CD4-positive, alpha-beta T cell treated with Interferon gamma for 1 hour (primary cell): ENCODE data around the gene MT1E.
"Not testable (repeated sequence)": the region's sequence is repeated elsewhere in the genome, so short reads cannot be mapped to it uniquely, and the experiment has no call there.

Source experiments
- DNase-seq: peaks from one replicate; pipeline ENCODE4 v3.0.0-alpha.2; 2020

Gene MT1E

DNA sequence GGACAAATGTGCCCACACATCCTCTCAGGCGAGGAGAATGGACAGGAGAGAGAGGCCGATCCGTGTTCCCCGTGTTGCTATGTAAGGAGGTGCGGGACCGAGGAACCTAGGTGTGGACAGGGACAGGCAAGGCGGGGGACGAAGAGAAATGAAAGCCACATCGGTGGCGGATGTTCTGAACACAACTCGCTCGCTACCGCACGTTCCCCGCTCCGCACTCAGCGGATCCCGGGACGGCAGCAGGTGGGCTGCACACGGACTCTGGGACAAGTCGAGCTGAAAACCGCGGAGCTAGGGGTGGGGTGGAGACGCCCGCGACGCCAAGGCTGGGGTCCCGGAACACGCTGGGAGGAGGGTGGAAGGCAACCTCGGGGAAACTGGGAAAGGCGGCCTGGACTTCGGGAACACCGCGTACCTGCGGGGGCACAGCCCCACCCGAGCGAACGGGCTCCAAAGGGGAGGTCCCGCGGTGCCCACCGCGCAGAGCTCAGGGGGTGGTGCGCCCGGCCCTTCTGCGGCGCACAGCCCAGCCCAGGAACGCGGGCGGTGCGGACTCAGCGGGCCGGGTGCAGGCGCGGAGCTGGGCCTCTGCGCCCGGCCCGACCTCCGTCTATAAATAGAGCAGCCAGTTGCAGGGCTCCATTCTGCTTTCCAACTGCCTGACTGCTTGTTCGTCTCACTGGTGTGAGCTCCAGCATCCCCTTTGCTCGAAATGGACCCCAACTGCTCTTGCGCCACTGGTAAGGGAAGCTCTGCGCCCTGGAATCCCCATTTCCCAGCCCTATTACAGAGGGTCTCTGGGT, at the start of gene MT1E:
TSS of gene MT1E (plus strand) at position 642 of the 803 bp plus-strand sequence. CDS start at position 713, 71 bp downstream.
- DNase-seq: peak; percentile 15

DNA sequence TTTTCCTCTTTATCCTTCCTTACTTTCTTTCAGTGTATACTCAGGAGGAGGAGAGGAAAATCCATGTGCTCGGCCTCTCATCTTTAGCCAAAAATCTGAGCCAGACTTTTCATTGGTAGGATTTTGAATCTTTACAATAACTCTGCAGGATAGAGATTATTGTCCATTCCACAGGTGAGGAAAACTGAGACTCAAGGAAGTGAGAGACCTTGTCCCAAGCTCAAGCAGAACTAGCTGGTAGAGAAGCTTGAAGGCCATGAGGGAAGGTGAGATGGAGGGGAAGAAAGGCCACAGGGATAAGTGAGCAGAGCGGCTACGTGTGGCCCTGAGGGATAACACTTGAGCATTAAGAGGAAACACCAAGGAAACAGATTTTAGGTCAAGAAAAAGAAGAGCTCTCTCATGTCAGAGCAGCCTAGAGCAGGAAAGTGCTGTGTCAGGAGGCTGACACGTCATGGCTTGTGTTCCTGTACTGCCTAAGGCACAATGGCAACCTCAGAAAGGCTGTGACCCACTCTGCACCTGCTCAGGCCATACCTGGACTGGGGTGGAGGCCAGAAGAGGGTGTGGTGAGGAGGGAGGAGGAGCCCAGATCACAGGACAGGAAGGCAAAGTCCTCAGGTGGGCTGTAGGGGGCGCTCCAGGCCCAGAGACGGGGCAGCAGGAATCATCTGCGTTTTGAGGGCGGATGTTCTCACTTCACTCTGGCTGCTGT, 48.8 kb upstream of the MT1E start:
- DNase-seq: peak; percentile 82

DNA sequence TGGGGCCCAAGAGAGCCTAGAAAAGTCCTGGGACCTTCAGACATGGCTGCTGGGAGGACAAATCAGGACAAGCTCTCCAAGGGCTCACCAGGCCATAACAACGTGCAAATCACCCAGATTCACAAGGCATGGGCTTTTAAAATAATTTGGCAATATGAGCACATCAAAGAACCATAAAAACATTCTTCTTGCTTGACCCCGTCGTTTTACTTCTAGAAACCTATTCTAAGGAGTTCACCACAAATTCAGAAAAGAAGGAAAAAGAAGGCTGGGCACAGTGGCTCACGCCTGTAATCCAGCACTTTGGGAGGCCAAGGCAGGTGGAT, 48.3 kb upstream of the MT1E start:
- DNase-seq: no peak

DNA sequence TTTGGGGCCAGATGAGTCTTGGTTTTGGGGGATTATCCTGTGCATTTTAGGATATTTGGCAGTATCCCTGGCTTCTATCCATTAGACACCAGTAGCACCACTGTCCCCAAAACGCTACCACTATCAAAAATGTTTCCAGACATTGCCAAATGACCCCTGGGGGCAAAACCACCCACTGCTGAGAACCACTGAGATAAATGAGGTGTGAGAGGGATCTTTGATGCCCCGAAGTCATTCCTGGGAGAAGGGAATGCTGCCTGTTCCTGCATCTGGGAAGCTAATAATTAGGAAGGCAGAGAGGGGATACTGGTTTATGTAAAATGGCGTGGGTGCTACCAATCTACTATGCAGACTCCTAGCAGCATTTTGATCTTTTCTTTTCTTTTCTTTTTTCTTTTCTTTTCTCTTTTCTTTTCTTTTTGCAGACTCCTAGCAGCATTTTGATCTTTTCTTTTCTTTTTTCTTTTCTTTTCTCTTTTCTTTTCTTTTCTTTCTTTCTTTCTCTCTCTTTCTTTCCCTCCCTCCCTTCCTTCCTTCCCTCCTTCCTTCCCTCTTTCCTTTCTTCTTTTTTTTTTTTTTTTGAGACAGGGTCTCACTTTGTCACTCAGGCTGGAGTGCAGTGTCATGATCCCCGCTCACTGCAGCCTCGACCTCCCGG, 45.1 kb upstream of the MT1E start:
- no peak for DNase-seq

DNA sequence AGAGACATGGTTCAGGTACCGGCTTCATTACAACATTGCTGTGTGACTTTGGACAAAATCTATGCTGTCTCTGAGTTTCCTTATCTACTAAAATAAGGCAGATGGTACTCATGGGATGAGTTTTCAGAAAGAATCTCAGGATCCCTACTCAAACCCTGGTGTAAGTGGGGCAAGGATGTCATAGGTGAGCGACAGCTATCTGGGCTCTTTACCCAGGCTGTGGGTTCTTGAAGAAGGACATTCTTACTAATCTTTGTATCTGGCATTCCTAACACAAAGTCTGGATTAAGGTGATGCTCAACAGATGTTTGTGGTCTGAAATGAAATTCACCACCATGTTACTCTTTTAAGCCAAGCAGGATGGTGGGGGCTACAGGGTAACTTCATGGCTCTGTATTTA, 42.7 kb upstream of the MT1E start:
- not testable (repeated sequence) for DNase-seq

DNA sequence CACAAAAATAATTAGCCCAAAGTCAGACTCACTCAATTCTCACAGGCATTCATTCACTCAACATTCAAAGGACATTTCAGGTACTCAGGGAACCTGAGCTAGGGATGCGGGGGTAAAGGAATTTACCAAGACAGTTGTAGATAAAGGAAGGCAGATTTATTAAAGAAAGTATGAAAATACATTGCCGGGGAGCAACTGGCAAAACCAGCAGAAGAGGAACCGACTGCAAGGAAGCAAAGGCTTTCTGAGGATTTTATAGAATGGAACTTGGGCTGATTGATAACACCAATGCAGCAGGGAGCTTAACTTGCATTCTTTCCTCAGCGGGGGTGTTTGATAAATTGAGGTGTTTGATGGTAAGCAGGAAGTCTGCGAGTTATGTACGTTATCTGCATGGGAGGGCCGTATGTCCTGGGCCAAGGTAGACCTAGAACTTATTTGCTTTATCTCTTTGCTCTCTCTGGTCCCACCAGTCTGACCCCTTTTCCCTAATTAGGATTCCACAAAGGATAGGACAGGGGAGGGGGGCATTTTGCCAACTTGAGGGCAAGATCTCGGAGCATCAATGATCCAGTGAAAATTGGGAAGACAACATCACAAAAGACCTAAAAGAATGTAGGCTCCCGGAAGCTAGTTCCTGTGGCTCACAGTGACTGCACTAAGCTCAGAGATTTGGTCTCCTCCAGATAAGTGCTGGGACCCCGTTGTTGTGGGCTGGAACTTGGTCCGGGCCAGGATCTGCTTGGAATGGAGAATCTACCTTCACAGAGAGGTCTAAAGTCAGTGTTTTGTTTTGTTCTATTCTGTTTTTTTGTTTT, 42.0 kb upstream of the MT1E start:
- DNase-seq: no peak

DNA sequence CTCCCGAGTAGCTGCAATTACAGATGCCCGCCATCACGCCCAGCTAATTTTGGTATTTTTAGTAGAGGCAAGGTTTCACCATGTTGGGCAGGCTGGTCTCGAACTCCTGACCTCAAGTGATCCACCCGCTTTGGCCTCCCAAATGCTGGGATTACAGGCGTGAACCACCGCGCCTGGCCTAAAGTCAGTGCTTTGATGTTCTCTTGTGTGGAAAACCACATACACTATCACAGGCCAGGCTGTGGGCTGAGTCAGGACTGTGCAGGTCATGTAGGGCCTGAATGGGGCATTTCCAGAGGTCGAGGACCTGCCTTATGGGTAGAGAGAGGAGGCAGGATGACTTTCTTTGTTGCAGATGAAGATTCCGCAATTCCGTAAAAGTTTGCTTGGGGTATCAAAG, 41.3 kb upstream of the MT1E start:
- DNase-seq: no peak

DNA sequence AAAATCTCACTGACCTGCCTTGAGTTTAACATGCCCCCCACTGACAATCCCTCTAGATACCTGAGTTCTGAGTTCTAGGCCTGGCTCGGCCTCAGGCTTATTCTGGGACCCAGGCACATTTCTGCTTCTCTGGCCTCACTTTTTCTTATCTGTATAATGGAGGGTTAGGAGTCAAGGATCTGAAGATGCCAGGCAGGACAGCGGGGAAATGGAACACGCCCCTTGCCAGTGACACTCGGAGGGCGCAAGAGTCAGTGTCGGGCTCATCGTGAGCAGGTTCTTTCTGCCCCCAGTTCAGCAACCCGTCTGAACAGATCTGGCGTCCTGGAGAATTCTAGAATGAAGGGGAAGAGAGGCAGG, 36.8 kb upstream of the MT1E start:
- no peak for DNase-seq

DNA sequence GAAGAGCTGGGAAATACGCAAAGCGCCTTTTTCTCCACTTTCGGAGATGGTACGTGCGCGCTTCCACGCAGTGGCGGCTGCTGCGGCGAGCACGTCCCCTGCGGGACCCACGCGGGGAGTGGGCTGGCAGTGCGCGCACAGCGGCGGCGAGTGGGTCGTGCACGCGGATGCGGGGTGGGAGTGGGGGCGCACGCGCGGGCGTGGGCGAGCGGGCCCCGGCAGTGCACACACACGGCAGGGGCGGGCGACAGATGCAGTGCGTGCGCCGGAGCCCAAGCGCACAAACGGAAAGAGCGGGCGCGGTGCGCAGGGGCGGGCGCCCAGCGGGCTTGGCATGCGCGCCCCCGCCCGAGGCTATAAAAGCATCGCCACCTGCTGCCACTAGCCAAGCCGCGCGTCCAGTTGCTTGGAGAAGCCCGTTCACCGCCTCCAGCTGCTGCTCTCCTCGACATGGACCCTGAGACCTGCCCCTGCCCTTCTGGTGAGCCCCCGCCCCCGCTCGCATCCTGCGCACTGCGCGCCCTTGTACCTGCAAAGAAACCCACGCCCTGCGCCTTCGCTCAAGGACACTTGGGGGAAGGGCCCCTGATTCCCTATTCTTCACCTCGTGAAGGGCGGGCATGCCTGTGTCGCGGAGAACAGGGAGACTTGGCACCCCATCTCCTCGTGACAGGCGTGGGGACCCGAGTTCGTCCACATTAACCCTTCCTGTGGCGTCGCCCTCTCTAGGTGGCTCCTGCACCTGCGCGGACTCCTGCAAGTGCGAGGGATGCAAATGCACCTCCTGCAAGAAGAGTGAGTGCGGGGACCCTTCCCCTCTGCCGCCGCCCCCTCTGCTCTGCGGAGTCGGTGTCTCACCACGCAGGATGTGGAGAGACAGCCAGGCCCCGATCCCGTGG, 36.2 kb upstream of the MT1E start, which contains the start of gene MT3:
TSS of gene MT3 (plus strand) at position 388 of the 899 bp plus-strand sequence. CDS start at position 451, 63 bp downstream.
- DNase-seq: no peak

DNA sequence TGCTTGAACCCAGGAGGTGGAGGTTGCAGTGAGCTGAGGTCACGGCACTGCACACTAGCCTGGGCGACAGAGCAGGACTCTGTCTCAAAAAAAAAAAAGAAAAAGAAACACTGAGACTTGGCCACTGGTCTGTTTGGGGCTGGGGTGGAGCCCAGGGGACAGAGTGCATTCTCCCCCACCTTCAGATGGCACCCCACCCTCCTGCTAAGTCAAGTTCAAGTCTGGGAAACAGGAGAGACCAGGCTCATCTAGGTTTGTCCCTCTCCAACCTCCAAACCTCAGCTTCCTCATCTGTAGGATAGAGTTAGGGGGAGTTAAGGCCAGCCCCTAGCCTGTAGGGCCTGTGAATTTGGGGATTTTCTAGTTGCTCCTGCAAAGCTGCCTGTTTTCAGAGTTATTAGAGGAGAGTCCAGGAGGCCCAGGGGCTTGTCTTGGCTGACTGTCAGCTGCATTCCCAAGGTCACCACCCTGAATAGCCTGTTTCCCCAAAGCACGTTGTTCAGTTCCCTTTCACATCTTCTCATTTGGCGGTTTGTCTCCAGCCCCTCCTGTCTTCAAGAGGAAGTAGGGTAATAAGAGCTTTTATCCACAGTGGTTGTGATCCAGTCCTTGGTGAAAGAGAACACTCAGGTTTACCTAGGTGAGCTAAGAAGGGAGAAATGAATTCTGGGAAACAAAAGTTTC, 34.1 kb upstream of the MT1E start:
- DNase-seq: no peak

DNA sequence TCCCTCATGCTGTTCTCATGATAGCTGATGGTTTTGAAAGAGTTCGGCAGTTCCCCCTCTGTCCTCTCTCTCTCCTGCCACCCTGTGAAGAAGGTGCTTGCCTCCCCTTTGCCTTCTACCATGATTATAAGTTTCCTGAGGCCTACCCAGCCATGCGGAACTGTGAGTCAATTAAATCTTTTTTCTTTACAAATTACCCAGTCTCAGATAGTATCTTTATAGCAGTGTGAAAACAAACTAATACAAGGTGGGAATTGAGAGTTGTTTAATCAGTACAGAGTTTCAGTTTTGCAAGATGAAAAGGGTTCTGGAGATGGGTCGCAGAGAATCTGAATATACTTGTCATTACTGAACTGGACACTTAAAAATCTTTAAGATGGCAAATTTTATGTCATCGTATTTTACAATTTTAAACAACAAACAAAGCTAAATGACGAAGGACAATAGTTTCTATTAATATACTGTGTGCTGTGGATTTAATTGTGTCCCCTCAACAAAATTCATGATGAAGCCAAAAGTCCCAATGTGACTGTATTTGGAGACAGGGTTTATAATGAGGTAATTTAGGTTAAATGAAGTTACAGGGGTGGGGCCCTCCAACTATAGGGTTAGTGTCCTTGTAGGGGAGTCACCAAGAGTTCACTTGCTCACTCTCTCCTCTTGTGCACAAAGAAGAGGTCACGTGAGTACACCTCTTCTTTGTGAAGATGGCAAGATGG, 31.8 kb upstream of the MT1E start:
- DNase-seq: no peak

DNA sequence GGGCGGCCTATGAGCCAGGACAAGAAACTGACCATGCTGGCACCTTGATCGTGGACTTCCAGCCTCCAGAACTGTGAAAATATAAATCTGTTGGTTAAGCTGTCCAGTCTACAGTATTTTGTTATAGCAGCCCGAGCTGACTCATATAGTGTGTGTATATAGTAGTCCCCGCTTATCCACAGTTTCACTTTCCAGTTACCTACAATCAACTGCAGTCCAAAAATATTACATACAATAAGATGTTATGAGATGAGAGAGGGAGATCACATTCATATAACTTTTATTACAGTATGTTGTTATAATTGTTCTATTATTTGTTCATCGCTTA, 31.3 kb upstream of the MT1E start:
- DNase-seq: no peak

DNA sequence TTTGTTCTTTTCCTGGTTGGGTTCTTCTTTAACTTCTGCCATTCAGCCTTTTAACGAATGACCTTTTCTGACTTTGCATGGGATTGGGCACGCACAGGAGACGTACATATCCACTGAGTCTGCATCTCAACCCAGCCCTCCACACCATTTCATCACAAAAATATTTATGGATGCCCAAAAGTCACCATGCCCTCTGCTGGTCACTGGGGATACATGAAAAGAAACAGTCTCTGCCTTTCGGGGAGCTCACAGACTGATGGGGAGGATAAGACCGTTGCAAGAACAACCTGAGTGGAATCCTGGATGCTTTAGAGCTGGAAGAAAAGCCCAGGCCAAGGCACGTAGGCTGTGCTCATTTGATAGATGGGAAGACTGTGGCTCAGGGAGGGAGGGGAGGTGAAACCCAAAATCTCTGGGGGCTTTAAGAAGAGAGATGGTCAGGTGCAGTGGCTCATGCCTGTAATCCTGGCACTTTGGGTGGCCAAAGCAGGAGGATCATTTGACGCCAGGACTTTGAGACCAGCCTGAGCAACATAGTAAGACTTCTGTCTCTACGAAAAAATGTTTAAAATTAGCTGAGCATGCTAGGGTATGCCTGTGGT, 25.1 kb upstream of the MT1E start:
- no peak for DNase-seq

DNA sequence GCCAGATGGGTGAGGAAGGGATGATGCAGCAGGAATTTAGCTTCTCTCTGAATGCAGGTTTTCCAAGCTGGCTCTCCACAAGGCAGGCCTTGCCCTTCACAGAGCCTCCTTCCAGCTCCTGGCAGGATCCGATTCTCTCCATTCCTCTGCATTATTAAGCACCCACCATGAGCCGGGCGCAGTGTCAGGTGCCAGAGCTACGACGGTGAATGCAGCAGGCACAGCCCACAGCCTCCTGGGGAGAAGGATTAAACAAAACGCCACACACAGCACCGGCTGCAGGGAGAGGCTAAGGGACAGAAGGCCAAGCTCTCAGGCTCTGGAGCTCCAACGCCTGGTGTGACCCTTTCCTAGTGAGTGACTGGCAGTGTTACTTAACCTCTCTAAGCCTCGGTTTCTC, 24.3 kb upstream of the MT1E start:
- no peak for DNase-seq

DNA sequence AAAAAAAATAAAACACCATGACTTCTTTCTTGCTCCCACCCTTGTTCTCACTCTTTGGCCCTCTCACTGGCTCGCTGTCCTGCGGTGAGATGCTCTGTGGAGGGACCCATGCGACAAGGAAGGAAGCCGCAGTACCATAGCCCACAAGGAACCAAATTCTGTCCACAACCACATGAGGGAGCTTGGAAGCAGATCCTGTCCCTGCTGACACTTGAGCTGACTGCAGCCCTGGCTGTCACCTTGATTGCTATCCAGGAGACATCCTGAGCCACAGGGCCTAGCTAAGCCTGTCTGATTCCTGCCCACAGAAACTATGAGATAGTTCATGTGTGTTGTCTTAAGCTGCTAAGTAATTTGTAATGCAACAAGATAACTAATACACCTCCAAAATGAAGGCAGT, 22.0 kb upstream of the MT1E start:
- peak; percentile 18 for DNase-seq

DNA sequence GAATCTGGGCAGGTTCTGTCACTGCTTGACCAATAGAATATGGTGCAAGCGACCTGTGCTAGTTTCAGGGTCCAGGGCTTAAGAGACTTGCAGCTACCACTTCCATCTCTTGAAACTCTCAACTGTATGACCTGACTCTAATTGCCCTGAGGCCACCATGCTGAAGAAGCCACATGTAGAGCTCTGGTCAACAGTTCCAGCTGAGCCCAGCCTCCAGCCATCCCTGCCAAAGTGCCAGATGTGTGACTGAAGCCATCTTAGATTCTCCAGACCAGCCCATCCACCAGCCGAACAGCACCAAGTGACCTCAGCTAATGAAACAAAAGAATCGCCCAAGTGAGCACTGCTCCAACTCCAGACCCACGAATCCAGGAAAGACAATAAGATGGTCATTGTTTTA, 20.6 kb upstream of the MT1E start:
- DNase-seq: no peak

DNA sequence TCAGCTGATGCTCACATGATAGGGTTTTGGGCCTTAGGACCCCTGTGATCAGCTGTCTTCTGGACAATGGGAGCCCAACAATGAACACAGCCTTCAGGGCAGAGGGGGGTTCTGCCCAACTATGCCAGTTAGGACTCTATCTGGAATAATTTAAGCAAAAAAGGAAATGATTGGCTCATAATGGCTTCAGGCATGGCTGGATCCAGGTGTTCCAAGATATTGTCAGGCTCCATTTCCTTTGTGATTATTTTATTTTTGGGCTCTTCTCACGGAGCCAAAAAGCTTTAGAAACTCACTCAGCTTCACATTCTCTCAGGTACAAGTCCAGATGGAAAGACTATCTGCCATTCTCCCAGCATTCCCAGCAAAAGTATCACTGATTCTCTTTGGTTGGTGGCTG, 20.1 kb upstream of the MT1E start:
- DNase-seq: no peak

DNA sequence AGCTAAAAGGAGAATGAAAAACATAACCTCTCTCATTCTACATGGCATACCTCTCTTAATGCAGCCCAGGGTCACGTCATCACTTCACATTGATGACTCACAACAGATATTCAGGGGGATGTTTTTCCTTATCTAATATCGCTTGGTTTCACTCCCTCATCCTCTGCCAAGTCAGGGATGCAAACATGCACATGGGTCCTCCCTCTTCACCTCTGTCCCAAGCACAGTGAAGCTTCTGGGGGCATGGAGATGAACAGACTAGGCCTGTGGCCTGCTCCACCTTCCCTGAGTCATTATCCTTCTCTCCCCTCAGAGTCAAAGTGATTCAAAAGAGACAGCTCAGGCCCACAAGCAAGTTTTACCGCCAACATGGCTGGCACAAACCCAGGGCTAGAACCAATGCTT, 19.5 kb upstream of the MT1E start:
- no peak for DNase-seq

DNA sequence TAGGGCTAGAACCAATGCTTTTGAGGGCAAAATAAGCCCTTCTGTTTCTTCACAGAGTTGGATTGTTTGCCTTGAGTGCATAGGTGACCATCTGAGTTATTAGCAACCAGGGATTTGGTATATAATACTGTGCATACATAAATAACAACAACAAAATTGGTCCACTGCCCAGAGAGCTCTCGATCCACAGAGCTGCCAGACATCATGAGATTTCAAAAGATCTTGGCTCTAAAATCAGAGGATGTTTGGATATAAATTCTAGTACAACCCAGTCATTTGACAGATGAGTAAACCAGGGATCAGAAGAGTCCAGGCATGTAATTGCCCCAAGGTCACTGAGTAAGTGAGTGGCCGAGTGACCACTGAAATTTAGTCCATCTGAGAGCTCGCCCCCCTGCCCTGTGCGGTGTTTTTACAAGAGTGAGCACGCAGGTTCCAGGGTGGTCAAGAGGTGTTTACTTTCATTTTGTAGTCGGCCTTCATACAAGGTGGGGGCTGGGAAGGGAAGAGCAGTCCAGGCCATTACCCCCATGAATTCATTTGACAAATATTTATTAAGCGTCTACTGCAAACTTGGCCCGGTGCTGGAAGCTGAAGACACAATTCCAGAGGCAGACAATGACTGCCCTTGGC, 19.0 kb upstream of the MT1E start:
- DNase-seq: no peak

DNA sequence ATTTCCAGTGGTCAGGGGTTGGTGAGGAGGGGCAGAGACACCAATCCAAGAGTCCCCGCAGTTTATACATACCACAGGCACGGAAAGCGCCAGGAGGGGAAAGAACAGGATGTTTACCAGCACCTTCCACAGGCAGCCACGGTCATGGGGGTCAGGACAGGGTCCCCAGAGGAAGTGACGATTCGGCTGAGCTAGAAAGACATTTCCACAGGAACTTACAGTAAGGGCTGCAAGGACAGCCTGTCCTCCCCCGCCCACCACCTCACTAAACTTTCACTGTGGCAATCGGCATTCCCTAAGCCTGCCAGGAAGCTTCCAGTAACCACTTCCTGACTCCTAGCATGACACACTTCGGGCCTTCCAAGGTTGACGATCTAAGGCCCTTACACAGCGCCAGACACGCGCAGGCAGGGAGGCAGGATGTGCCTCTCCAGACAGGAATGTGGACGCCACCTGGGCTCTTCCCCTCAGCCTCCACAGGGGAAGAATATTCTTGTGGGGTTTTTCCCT, 18.4 kb upstream of the MT1E start:
- no peak for DNase-seq
